NCI-H2107 (cell line): ENCODE results near the gene BAIAP2L2.
"Not testable (repeated sequence)": the region's sequence is repeated elsewhere in the genome, so short reads cannot be mapped to it uniquely, and the experiment has no call there.

Source experiments
- DNase-seq: peaks from one replicate; lab custom pipeline; 2025; lab: John Stamatoyannopoulos, UW

Gene BAIAP2L2

DNA sequence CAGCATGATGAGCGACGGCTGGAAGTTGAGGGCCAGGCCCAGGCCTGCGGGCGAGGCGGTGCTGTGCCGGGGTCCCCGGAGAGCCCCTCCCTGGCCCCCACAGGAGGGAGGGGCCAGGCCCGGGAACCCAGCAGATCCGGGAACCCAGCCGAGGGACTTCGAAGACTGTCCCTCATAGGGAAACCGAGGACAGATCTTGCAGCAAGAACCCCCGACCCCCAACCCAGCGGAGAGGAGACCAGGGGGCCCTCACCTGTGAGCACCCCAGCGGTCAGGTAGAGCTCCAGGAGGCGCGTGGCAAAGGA lies 28.9 kb downstream of the BAIAP2L2 start:
- no peak for DNase-seq

- no peak for DNase-seq
Observed at GRCh38 chr22:38080850-38081635, 29.4 kb downstream of the BAIAP2L2 start.

DNA sequence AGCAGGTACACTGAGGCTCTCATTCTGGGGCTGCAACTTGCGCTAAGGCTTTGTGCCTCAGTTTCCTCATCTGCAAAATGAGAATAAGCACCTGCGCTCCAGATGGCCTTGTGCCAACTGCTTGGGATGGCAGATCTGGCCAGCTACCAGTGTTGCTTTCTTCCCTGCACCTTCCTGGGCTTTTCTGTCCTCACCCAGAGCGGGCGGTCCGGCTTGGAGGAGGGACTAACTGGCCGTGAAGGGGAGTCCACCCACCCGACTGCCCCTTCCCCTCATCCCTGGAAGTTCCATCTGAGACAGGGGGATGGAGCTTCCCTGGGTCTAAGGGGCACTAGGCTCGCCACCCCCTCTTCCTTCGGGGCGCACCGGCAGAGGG lies 30.0 kb downstream of the BAIAP2L2 start:
- no peak for DNase-seq

DNA sequence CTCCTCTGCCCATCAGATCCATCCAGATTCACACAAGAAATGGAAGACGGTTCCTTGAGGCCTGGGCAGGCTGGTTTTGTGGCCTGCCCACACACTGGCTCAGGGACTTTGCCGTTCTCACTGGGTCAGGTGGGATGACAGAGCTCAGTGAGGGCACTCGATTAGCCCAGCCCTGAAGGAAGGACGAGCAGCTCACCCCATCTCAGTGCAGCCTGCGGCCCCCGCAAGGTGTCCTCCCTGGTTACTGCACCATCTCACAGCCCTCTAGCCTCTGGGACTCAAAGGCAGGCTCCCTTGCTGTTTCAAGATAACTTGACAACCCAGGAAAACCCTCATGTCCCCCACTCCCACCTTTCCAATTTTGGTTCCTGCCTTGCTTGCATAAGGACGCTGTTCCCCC lies 30.7 kb downstream of the BAIAP2L2 start:
- DNase-seq: no peak

GRCh38 chr22:38079208-38079607 lies 31.3 kb downstream of the BAIAP2L2 start:
- not testable (repeated sequence) for DNase-seq

GRCh38 chr22:38078046-38078840 lies 32.2 kb downstream of the BAIAP2L2 start:
- no peak for DNase-seq

- no peak for DNase-seq
Observed at GRCh38 chr22:38077595-38077994, 32.9 kb downstream of the BAIAP2L2 start.

DNA sequence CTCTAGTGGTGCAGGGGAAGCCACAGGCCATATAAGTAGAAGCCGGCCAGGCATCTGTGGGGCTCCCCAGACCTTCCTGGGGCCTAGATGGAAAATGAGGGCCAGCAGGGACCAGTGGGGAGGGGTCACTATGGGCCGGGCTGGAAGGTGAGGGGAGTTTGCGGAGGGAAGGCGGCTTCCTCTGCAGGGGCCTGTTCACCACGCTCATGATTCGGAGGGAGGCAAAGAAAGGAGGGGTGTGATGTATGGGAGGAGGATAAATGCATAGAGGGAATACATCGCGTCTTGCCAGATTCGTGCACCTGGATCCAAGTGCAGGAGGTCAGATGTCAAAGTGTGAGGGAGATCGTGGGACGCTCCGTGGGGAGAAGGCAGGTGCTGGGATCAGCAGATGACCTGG lies 33.4 kb downstream of the BAIAP2L2 start:
- DNase-seq: no peak

DNA sequence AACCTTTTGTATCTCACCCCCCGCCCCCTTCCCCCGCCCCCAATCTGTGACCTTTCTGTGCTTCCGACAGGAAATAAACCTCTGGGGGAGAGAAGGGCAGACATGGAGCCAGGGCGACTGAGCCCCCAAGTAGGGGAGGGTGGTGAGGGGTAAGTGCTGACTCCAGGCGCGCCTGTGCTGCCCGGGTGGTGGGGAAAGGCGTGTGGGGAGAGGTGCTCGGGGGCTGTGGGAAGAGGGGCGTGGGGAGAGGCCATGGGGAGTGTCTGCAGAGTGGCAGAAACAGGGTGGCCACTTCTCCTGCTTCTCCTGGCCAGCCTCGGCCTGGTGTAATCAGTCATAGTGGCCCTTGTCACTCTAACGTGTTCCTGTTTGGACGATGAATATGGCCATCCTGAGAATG lies 34.5 kb downstream of the BAIAP2L2 start:
- DNase-seq: no peak

DNA sequence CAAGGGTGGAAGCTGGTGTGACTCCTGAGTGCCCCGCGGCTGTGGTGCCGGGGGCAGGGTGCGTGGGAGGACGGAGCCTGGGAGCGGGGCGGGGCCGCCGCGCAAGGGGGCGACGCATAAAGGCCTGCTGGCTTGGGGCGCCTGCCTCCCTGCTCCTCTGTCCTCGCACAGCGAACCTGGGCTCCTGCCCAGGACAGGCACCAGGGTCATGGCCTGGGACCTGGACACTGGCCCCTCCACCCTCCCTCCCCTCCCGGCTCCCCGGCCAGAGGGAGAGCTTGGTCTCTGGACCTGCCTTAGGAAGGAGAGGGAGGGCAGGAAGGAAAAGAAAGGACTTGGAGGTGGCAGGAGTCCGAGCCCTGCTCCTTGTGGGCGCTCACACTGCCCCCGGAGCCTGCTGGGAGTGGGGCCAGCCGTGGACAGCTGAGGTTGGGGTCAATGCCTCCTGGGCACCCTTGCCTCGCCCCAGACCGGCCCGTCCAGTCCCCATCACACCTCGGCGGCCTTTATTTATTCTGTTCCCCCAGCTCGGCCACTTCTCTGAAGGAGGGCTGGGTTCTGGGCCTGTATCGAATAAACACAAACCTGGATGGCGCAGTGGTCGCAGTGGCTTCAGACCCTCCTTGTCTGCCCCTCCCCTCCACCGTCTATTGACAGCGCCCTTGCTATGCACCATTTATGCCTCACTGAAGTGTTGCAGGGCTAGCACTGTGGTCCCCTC lies 35.2 kb downstream of the BAIAP2L2 start:
- DNase-seq: no peak

DNA sequence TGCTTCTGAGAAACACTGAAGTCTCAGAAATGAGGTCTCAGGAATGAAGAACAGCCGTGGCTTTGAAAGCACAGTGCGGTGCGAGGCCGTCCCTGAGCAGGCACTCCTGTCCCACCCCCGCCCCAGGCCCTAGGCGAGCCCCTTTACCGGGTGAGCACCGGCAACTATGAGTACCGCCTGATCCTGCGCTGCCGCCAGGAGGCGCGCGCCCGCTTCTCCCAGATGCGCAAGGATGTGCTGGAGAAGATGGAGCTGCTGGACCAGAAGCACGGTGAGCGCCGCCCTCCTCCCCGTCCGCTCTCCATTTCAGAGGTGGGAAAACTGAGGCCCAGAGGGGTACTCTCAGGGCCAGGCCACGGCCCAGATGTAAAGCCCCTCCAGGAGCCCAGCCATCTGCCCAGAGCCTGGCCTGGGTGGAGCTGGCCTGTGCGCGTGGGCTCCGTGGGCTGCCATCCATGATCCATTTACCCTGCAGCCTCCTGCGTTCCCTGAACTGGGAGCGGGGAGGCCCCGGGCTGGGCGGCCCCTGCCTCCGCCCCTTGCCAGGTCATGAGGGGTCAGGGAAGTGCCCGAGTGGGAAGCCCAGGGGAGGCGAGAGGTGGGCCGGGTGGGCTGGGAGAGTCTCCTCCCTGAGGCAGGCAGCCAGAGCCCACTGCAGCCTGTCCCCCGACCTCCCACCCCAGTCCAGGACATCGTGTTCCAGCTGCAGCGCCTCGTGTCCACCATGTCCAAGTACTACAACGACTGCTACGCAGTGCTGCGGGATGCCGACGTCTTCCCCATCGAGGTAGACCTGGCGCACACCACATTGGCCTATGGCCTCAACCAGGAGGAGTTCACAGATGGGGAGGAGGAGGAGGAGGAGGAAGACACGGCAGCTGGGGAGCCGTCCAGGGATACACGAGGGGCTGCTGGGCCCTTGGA lies 36.0 kb downstream of the BAIAP2L2 start:
- no peak for DNase-seq

- no peak for DNase-seq
Observed at GRCh38 chr22:38073150-38074130, 37.0 kb downstream of the BAIAP2L2 start.

DNA sequence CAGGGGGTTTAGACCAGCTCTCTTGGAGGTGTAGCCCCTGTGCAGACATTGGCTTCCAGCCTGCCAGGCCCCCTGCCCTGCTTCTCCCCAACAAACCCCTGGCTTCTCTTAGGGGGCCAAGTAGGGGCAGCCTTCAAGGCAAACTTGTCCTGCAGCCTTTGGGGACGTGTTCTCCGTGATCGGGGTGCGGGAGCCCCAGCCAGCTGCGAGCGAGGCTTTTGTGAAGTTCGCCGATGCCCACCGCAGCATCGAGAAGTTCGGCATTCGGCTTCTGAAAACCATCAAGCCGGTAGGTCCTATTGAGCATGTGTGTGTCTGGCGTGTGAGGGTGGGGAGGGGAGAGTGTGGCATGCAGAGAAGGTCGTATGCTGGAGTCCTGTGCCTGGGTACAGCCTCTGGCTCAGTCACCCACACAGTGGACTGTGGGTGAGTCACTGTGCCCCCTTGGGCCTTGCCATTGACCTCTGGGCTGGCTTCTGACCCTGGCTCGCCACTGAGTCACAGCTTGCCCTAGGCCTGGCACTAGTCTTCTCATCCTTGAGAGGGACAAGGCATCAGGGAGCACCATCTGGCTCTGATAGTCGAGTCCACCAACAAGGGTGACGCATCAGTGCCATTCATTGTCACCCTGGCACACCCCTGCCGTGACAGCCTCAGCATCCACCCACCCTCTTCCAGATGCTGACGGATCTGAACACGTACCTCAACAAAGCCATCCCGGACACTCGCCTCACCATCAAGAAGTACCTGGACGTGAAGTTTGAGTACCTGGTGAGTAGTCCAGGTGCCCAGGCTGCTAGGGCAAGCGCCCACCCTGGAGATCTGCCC lies 37.9 kb downstream of the BAIAP2L2 start:
- no peak for DNase-seq

DNA sequence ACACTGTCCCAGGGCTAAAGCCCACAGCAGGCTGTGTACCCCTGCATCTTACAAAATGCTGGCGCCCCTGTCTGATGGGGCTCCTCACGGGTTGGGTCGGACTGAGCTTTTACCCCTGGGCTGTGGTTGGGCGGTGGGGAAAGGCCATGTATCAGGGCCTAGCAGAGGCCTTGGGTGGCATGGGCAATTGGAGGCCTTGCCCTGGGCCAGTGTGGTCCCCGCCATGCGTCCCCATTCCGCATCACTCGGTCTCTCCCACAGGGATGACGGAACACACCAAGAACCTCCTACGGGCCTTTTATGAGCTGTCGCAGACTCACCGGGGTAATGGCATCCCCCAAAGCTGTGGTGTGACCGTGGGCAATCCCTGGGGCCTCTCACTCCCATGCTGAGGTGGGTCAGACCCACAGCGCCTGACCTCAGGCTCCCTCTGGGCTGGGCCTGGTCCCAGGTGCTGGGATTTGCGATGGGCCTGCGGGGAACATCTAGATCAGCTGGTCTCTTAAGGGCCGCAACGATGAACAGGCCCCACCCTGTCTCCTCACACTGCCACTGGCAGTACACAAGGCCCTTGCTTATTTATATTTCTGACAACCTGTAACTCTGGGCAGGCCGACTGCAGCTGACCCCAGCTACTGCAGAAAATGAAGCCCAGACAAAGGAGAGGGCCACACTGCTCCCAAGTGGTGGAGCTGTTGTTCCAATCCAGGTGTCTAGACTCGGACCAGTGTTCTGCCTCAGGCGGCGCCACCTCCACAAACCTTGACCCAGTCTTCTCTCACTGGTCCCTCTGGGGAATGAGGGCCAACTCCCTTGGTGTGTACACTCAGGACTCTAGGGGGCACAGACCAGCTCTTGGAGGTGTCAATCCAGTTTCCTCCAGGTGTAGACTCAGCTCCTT lies 38.8 kb downstream of the BAIAP2L2 start:
- no peak for DNase-seq

DNA sequence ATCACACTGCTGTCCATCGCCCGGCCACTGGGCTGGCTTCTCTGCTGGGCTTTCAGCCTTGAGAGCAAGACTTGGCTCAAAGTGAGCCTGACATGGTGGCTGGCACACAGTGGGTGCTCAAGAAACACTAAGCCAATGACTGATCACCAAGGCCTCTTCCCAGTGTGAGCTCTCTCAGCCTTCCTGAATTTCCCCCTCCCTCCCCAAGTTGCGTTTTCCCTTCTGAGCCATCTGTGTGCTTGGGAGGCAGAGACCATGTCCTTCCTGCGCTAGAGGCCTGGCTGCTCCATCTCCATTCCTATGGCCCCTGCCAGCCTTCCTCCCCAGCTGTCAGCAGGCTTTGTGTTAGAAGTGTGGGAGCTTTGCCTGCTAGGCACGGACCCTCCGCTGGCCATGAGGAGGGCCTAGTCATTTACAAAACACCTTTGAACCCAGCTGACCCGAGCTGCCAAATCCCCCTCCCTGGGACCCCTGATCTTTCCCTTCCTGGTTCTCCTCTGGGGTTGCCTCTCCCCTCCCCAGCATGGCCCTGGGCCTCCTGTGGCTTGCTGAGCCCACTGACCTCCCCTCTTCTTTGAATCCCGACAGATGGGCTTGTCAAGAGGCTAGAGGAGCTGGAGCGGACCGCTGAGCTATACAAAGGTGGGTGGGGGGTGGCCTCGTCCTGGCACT lies 40.1 kb downstream of the BAIAP2L2 start:
- no peak for DNase-seq

- DNase-seq: no peak
Observed at GRCh38 chr22:38069372-38070249, 40.9 kb downstream of the BAIAP2L2 start.
